BJ (cell line): Measurements from ENCODE around the gene SSTR3. TPM values are rescaled to one million over a fixed set of nuclear protein-coding genes. Genes with fewer than 3 reads are reported as not detected.
A peak's percentile ranks its signal among the peaks of the same experiment; 100 is the strongest.

Experiments used
- CTCF ChIA-PET: fragments of 350-600 bp; formaldehyde crosslinking; extraction: SDS; loops from one replicate; lab custom pipeline; 2021; ENCODE audit warnings: antibody characterized with exemption, inconsistent platforms; lab: Yijun Ruan, JAX
- POLR2A ChIA-PET: fragments of 300-600 bp; sonication (Branson Sonifier 250); formaldehyde crosslinking; extraction: SDS; loops from one replicate; lab custom pipeline; 2021; ENCODE audit warnings: antibody characterized with exemption; lab: Charles Lee
- DNase-seq: peaks from one replicate; pipeline ENCODE4 v3.0.0-alpha.2; 2011; ENCODE audit warnings: low read depth
- H3K27me3 ChIP-seq: 2 replicates; pipeline ENCODE4 v1.6.0; 2011; ENCODE audit warnings: low read length; ENCODE audit not compliant: control insufficient read depth, insufficient read depth
- H3K36me3 ChIP-seq: 2 replicates; pipeline ENCODE4 v1.5.1; 2011; ENCODE audit warnings: low read length; ENCODE audit not compliant: control insufficient read depth, insufficient read depth
- H3K4me3 ChIP-seq: 2 replicates; pipeline ENCODE4 v1.5.1; 2011; ENCODE audit warnings: low read depth, mild to moderate bottlenecking, control low read depth, low read length
- CTCF ChIP-seq: IDR thresholded peaks from 2 replicates; pipeline ENCODE4 v1.5.1; 2011; ENCODE audit warnings: low read depth, mild to moderate bottlenecking, control low read depth, inconsistent platforms, low read length, moderate library complexity; ENCODE audit not compliant: insufficient read depth
- polyA minus RNA-seq: library from RNA; depleted of rRNA, polyadenylated mRNA; stranded (reverse); fragments of >200 nt; gene quantifications from 2 replicates; pipeline ENCODE4 v1.2.3, GENCODE V29; 2011; rRNA and poly(A)+ RNA removed
- polyA plus RNA-seq: library from polyadenylated mRNA; depleted of rRNA; stranded (reverse); fragments of >200 nt; gene quantifications from 2 replicates; pipeline ENCODE4 v1.2.3, GENCODE V29; 2011; rRNA removed

Gene SSTR3
- not detected in 2 replicates for polyA plus RNA-seq
- polyA minus RNA-seq = not detected in 2 replicates

DNA sequence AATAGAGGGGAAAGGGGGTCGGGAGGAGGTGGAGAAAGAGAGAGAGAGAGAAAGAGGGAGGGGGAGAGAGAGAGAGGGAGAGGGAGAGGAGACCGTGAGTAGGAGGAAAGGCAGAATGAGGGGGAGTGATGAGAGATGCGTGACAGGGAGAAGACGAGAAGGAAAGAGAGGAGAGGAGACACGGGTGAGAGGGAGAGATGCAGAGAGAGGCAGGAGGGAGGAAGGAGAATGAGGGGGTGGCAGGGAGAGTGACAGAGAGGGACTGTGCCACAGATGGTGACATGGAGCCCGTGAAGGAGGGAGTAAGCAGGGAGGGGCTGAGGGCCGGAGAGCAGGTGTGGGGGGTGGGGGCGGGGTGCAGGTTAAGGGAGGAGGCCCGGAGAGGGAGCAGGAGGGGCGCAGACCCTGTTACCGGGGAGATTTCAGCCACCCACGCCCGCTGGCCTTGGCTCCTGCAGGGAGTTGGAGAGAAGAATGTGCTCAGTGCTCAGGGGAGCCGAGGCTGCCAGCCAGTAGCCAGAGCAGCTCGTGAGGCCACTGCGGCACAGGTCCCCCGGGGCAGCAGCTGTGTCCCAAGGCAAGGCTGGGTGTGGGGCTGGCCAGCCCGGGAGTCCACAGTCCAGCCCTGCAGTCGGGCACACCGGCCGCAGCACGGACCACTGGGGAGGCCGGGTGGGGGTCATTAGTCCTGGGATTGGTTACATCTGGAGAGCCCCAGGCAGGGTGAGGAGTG, at the start of gene SSTR3:
SSTR3 (minus strand) TSS at position 304 of the 733 bp plus-strand sequence. CDS start 4,674 bp downstream, outside the sequence.
- peaks cover 19% of the 10 kb centered on the region for H3K27me3 ChIP-seq
- CTCF ChIA-PET = interaction anchor here (0.7 to 1.0 kb wide), 2 partner anchors 13 to 848 kb away, joined by 3 to 5 read pairs; no protein-coding TSS in a partner anchor
- TF ChIP-seq CTCF = no peak
- no peaks in the 10 kb centered on the region for H3K36me3 ChIP-seq
- POLR2A ChIA-PET = interaction anchor here (0.6 kb wide), 1 partner anchor 156 kb away, joined by 3 read pairs; no protein-coding TSS in a partner anchor
- DNase-seq = no peak
- no peak within 1 kb of the TSS for H3K4me3 ChIP-seq

- Histone ChIP-seq H3K27me3 (peaks cover 14% of the 10 kb centered on the region), H3K4me3 (no peak overlapping the region), H3K36me3 (no peaks in the 10 kb centered on the region)
- peak; percentile 96 for TF ChIP-seq CTCF
- CTCF ChIA-PET = interaction anchor here (0.7 to 5.0 kb wide), 41 partner anchors 10 to 245 kb away, joined by 3 to 83 read pairs (median 6); partner anchors contain the start of genes ELFN2 and RAC2
- DNase-seq = no peak
- POLR2A ChIA-PET = no interaction called here
These were observed 48.6 kb upstream of the SSTR3 start for GRCh38 chr22:37260901-37261336.

DNA sequence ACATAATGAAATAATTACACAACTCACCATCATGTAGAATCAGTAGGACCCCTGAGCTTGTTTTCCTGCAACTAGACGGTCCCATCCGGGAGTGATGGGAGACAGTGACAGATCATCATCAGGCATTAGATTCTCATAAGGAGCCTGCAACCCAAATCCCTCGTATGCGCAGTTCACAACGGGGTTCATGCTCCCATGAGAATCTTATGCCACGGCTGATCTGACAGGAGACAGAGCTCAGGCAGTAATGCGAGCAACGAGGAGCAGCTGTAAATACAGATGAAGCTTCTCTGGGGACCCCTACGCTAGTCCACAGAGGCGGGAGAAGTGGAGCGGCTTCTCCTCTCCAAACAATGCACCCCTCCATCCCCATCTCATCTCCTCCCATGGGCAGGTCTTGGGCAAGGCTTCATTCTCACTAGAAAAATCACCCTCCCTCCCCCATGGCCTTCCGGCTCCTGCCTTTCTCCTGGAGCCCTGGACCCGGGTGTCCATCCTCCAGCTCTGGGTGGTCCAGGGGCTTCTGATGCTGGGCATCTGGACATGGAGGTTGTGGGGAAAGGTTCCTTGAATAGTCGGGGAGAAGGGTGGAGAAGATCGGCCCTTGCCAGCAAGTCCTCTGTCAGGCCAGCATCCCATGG, 48.0 kb upstream of the SSTR3 start:
- Histone ChIP-seq H3K27me3 (peaks cover 15% of the 10 kb centered on the region), H3K36me3 (no peaks in the 10 kb centered on the region), H3K4me3 (no peak overlapping the region)
- ChIA-PET CTCF (interaction anchor here (0.8 to 5.0 kb wide), 45 partner anchors 7 to 246 kb away, joined by 3 to 83 read pairs (median 5); partner anchors contain the start of genes ELFN2 and RAC2), POLR2A (no interaction called here)
- TF ChIP-seq CTCF = no peak
- DNase-seq = no peak

GRCh38 chr22:37259540-37260029, 47.3 kb upstream of the SSTR3 start:
- peak; percentile 84 for TF ChIP-seq CTCF
- peaks cover 15% of the 10 kb centered on the region for H3K27me3 ChIP-seq
- H3K36me3 ChIP-seq = no peaks in the 10 kb centered on the region
- POLR2A ChIA-PET = no interaction called here
- CTCF ChIA-PET = interaction anchor here (0.6 to 5.0 kb wide), 37 partner anchors 8 to 213 kb away, joined by 3 to 83 read pairs (median 6); partner anchors contain the start of genes ELFN2 and RAC2
- no peak overlapping the region for H3K4me3 ChIP-seq
- no peak for DNase-seq
